HG02852 (cell line): ENCODE data around the gene TAB2.

Experiments
- ATAC-seq: cut with Tn5 transposase; IDR thresholded peaks from one replicate; pipeline ENCODE4 v1.9.1; 2021; ENCODE audit warnings: mild to moderate bottlenecking, moderate library complexity; ENCODE audit not compliant: unreplicated experiment

The TAB2 gene

DNA sequence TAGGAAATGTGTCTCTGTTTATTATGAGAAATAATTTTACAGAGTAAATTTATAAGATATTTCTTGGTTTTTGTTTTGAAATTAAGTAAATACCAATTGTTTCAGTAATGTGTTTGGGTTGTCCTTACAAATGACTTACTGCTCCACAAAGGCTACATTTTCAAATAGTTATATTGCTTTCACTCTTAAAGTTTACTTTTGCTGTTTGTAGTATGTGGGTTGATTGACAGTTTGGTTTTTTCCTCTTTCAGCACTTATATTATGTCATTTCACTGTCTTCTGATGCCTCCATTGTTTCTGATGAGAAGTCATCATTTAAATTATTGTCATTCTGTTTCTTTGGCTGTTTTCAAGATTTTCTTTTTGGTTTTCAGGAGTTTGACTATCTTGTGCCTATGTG lies 47.7 kb downstream of the TAB2 start:
- no peak for ATAC-seq

DNA sequence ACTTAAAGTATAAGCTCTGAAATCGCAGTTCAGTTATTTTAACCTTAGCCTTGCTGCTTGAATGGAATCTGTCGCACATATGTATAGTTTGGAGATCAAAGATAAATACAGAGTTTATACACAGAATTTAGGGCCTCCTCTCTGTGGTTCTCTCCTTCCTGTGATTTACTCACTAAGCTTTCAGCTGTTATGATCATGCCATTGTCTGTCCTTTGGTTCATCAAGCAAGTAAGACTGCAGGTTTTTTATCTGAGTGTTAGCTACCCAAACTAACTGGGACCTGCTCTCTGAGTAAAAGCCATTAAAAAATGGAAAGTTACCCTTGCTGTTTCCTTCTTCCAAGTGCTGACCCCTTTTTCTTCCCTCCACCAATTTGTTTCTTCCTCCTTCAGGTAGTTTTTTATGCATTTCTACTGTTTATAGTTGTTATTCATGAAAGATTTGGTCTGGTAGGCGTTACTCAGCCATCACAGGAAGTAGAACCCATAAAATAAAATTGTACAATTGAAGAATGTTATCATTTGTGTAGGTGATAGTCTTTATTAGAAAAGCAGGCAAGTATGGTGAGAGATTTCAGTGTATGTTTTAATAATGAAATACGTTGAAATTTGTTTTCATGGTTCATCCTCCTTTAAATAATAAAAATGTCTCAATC lies 48.9 kb downstream of the TAB2 start:
- ATAC-seq = no peak

DNA sequence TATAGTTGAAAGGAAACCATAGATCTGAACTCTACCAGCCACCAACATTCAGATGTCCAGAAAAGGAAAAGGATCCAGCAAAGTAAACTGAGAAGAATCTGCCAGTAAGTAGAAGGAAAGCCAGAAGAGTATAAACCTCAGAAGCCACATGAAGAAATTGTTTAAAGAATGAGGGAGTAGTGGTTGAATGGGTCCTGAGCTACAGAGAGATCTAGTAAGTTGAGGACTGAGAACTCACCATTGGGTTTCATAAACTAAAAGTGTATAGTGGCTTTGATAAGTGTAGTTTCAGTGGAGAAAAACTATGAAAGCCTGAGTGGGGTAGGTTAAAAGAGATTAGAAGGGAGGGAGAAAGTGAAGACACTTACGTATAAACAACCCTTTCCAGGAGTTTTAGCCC lies 50.6 kb downstream of the TAB2 start:
- ATAC-seq = peak; percentile 80

DNA sequence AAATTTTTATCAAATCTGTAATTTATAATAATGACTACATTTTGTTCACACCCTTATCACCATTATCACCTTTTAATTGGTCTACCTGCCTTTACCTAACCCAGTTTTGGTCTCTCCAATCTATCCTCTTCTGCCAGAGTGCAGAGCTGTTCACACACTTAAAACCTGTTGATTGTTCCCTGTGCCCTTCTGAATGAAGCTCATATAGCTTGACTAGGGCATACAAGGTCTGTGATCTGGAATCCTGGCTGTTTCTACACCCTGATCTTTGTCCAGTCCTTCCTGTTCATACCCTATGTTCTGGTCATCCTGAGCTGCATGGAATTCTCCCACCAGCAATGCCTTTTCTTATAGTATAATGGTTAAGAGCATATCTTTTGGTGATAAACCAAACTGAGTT lies 53.6 kb downstream of the TAB2 start:
- ATAC-seq = no peak

DNA sequence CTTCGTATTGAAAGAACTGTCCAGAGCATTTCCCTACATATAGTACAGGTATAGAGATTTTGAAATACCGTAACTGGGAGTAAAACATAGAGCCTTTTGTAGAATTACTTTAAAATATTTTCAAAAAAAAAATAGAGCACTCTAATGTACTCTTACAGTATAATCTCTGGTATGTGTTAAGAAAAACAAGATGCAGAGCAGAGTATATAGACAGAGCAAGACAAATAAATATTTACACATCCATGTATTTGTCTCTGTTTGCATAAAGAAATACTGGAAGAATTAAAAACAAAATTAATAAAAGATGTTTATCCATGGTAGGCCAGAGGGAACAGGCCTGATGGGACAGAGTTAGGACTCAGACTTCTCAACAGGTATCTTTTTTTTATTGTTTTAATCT lies 54.5 kb downstream of the TAB2 start:
- ATAC-seq = no peak

DNA sequence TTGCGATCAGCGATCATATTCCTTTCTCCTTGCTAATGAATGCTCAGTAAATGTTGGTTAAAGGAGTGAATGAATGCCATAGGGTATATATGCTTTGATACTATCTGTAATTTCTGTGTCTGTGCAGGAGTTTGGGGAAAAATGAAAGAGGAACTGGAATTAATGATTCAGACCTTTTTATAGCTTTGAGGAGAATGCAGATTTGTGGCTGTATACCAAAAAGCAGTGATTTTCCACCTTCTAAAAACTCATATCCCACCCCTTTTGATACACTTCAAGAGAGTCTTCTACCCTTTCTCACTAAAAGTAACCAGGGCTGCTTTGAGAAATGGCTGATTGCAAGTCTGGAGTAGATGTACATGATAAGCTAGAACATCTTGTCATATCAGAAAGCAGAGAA lies 56.0 kb downstream of the TAB2 start:
- no peak for ATAC-seq

DNA sequence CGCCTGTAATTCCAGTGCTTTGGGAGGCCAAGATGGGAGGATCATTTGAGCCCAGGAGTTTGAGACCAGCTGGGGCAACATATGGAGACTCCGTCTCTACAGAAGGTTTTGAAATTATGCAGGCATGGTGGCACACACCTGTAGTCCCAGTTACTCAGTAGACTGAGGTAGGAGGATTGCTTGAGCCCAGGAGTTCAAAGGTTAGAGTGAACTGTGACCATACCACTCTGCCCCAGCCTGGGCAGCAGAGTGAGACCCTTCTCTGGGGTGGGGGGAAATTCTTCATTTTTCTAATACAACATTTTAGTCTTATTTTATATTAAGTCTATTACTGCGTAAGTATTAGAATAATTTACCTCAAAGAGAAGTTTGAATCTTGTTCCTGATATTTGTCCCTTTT lies 62.5 kb downstream of the TAB2 start:
- no peak for ATAC-seq

DNA sequence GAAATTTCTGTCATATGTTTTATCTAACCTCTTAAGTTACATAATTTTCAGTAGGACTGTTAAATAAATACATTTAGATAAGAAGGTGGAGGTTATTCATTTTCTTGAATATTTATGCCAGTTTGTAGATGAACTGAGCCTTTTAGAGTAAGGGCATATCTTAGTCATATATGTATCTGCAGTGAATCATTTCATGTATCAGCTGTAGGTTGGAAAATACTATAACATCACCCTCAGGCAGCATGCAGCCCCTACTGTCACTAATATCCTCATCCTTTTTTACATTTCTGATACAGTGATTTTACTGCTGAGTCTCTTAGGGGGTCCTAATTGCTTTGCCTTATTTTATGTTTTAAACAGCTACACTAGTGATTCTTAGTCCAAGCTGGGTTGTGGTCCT lies 63.0 kb downstream of the TAB2 start:
- no peak for ATAC-seq

DNA sequence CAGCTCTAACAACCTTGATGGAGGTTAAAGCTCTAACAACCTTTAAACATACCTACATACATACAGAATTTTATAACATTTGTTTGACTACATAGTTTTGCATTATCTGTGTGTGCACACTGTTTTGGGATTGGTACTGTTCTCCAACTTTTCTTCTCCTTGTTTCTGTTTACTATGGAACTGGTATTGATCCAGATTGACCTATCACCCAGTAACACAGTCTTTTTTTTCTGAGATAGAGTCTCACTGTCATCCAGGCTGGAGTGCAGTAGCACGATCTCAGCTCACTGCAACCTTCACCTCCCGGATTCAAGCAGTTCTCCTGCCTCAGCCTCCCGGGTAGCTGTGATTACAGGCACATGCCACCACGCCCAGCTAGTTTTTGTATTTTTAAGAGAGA lies 65.9 kb downstream of the TAB2 start:
- ATAC-seq = no peak

DNA sequence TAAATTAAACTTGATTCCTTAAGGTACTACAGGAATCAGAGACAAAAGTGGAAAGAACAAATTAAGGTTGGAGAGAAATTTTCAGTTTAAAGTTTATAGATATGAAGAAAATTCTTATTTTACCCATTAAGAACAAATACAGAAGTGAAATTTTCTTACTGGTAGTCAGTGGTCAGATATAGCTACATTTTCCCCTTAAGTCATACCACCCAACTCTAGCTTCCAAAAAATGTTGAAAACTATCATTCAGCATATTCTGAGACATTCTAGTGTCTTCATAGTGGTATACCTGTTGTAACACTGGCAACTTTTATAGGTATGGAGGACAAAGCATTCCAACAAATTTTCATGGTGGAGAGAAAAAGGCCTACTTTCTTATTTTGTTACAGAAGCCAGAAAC lies 67.0 kb downstream of the TAB2 start:
- no peak for ATAC-seq

DNA sequence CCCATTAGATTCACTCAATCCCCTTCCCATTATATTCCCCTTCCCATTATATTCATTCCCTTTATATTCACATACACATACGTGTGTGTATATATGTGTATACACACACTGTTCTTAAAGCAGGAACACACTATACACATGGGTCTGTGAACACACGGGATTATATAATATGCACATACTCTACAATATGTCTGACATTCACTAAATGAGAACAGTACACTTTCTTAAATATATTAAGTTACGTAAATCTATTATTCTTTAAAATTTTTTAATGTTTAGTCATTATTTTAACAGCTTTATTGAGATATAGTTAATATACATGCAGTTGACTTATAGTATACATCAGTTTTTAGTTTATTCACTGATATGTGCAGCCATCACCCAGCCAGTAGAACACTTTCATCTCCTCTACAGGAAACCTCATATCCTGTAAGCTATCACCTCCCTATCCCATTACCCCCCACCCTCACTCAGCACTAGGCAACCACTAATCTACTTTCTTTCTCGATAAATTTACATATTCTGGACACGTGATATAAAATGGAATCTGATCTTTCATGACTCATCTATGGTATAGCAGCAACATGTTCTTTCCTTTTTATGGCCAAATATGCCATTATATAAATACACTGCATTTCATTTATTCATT lies 68.6 kb downstream of the TAB2 start:
- ATAC-seq = no peak

DNA sequence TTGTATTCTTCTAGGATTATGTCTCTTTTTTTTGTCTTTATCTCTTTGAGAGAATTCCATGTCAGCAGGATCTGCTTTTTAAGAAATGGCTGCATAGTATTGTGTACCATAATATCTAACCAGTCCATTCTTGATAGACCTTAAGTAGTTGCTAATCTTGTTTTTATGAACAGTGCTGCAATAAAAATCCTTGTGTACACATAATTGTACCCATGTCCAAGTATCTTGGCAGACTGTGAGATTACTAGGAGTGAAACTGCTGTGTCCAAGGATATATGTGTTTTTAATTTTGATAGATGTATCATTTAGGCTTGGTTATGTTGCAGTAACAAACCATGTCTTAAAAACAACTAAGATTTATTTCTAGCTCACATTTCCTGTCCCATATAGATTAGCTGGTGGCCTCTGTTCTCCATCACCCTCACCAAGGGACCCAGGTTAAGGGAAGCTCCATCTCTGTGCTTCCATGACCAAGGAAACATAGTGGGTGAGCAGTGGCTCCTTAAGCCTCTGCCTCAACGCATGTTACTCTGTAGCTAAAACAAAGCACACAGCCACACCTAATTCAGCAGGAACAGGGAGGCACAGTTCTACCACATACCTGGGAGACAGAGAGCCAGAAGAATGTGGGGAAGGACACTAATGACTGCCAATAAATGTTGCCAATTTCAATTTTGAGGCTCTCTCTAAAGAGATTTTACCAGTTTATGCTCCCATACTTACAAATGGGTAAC lies 70.4 kb downstream of the TAB2 start:
- no peak for ATAC-seq

DNA sequence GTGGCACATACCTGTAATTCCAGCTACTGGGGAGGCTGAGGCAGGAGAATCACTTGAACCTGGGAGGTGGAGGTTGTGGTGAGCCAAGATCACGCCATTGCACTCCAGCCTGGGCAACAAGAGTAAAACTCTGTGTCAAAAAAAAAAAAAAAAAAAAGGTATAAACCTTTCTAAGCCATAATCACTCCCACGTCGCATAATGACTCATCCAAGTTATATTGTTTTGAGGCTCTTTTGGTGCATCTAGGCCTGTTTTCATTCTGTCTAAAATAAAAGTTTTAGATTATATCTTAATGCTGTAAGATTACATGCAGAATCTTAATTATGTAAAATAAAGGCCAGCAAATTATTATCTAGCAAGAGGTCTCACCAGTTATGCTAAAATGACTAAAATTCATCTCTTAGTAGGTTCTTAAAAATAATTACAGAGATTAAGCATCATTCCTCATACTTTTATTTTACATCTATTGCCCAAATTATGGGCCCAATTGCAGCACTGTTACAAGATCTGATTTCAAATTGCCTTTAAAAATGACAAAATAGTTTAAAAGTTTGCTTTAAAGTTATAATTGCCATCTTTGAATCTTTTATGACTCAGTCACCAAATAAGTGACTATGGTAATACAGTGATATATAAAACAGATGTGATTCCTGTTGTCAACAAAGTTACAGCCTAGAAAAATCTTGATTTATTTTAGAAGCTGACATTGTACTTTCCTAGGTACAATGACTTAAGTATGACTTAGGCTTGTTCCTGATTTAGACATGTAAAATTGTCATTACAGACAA lies 72.2 kb downstream of the TAB2 start:
- no peak for ATAC-seq

DNA sequence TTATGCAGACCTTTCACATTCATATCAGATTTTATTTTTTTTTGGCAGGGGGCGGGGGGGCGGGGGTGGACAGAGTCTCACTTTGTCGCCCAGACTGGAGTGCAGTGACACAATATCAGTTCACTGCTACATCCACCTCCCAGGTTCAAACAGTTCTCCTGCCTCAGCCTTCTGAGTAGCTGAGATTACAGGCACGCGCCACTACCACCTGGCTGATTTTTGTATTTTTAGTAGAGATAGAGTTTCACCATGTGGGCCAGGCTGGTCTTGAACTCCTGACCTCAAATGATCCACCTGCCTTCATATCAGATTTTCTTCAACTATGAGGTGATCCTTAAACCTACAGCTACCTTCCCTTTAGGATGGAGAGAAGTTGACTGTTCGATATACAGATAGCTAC lies 74.6 kb downstream of the TAB2 start:
- ATAC-seq = no peak

DNA sequence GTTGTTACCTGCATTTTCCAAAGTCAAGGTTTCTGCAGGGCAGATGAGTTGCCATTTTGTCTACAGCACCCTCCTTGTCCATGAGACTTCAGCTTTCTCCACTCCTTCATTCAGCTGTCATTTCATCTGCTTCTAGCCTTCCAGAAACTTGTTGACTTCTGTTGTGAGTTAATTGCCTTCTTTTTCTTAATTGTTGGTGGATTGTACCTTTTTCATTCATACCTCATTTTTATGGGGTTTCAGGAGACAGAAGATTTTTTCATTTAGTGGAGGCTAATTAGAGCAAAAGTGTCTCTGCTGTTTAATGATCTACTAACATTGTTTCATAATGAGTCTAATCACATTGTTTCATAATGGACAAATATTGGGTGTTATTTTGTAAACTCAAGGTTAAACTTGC lies 75.0 kb downstream of the TAB2 start:
- no peak for ATAC-seq

DNA sequence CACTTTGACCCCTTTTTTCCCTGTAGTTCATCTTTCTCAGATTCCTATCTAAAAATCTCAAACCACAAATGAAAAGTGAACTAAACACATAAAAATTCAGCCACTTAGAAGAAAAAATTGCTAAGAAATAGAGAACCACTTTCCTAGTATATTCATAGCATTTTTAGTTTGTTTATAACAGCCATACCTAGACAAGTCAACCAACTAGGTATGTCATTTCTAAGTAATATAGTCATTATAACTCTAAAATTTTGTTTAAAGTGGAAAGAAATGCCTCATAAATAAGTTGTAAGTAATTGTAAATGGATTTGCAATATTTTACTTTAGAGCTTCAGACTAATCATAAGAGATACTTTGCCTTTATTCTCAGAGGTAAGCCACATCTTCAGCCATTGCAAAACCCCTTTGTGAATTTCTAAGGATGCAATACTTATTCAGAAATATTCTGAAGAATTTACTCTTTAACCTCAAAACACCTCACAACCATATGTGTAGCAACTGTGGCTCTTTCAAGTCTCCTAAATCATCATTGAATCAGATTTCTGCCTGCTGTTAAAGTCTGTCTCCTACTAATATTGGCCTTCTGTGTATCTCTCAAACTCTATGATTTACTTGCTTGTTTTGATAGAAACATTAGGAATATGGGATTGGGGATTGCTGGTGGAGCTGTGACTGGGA lies 75.6 kb downstream of the TAB2 start:
- no peak for ATAC-seq

DNA sequence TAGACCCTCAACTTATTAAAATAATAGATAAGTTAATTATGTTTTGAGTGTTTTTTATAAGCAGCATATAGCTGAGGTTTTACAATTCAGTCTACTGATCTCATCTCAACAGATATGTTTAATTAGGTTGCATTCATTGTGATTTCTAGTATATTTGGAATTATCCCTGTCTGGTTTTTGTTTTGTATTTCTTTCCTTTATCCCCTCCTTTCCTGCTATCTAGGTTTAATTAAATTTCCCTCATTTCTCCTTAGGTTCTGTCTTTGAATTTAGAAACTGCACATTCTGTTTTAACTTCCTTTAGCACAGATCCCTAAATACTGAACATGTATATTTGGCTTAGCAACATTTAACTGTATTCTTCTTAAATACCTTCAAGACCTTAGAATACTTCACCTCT lies 77.7 kb downstream of the TAB2 start:
- no peak for ATAC-seq

DNA sequence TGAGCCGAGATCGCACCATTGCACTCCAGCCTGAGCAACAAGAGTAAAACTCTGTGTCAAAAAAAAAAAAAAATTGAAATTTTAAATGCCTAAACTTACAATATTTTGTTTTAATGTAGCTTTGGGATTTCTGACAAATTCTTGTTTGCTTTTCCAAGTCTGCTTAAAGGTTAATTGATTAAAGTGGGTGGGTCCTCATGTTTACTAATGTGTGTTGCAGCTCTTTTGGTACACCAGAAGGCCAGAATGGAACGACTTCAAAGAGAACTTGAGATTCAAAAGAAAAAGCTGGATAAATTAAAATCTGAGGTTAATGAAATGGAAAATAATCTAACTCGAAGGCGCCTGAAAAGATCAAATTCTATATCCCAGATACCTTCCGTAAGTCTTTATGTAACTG lies 79.9 kb downstream of the TAB2 start:
- ATAC-seq = no peak

DNA sequence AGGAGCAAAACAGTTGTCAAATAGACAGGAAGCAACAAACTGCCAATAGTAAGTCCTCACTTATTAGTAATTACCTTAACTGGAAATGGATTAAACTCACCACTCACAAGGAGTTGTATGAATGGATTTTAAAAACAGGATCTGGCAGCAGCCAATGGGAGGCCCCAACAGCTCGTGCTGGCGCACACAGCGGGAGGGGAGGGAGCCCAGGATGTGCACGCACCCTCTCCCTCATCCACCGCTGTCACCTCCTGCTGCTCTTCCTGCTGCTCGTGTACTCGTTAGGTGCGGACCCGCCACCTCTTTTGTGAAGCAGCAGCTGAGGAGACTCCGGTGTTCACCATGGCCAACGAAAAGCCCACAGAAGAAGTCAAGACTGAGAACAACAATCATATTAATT lies 82.5 kb downstream of the TAB2 start, which contains the start of gene SUMO4:
Gene SUMO4 (plus strand): TSS at position 213 of the 400 bp plus-strand sequence. CDS start 130 bp downstream, at position 343.
- ATAC-seq = no peak

DNA sequence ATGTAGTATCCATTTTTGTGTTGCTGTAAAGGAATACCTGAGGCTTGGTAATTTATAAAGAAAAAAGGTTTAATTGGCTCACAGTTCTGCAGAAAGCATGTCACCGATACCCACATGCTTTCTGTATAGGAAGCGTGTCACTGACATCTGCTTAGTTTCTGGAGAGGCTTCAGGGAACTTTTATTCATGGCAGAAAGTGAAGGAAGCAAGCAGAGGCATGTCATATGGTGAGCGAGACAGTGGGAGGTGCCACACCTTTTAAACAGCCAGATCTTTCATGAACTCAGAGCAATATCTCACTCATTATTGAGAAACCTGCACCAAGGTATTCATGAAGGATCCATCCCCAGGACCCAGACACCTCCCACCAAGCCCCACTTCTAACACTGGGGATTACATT lies 86.0 kb downstream of the TAB2 start:
- ATAC-seq = no peak
